ENCODE measurements around the gene MYO7B. TPM values are rescaled to one million over a fixed set of nuclear protein-coding genes. Genes with fewer than 3 reads are reported as not detected.

The MYO7B gene
- total RNA-seq, 1 donor from 2014 or later, result 1.3 TPM

DNA sequence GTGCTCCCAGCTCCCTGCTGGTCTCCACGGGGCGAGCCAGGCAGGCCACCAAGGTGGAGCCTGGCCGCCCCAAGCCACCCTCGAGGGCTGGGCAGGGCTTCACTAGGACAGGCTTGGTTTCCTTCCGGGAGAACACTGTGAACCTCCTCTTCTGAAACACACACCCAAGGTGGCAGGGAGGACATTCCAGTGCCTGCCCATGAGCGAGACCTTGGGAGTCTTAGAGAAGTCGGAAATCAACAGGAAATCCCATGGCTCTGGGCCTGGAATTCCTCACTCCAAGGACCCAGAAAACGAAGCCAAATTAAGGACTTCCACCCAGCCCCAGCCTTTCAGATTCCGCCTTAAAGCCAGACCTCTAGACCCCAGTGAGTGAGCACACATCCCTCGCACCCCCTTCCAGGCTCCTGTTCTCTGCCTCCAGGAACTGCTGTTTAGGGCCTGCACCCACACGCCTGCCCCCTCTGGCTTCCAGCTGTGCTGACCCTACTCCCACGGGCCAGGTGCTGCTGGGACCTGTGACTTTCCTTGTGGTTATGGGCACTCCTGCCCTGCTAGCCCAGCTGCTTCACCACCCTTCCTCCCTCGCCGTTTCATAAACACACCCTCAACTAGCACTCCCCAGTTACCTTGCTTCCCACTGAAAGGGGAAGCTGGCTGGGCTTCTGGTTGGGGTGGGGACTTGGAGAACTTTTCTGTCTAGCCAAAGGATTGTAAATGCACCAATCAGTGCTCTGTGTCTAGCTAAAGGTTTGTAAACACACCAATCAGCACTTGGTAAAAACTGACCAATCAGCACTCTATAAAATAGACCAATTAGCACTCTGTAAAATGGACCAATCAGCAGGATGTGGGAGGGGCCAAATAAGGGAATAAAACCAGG lies 124.2 kb downstream of the MYO7B start:
- peaks cover 41 to 55% of the 10 kb centered on the region in 2 donors for H3K4me1 ChIP-seq
- H3K9me3 ChIP-seq, result no peaks in the 10 kb centered on the region
- H3K36me3 ChIP-seq, result peaks cover 23 to 34% of the 10 kb centered on the region in 2 donors
- H3K4me3 ChIP-seq, result no peak overlapping the region
- intact Hi-C loops (cut with DNase I), result no loop called here
- H3K27ac ChIP-seq, result peak overlapping the region; percentile 73 to 82
- no peaks in the 10 kb centered on the region for H3K27me3 ChIP-seq
- TF ChIP-seq CTCF (IDR thresholded peaks at IDR 0.05), result no peak
- DNase-seq (ENCODE audit: low spot score in 2 of 2), result no peak

DNA sequence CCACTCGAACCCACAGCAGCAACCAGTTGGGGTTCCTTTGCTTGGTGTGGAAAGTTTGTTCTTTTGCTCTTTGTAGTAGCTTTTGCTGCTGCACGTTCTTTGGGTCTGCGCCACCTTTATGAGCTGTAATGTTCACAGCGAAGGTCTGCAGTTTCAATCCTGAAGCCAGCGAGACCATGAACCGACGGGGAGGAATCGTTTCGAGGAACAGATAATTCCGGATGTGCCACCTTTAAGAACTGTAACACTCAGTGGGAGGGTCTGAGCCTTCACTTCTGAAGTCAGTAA lies 124.8 kb downstream of the MYO7B start:
- no peaks in the 10 kb centered on the region for H3K27me3 ChIP-seq
- H3K4me1 ChIP-seq, result peaks cover 41 to 60% of the 10 kb centered on the region in 2 donors
- intact Hi-C loops (cut with DNase I), result no loop called here
- H3K27ac ChIP-seq, result peak overlapping the region; percentile 73 to 82
- H3K4me3 ChIP-seq, result no peak overlapping the region
- H3K9me3 ChIP-seq, result no peaks in the 10 kb centered on the region
- peaks cover 18 to 28% of the 10 kb centered on the region in 2 donors for H3K36me3 ChIP-seq
- DNase-seq (ENCODE audit: low spot score in 2 of 2), result no peak
- TF ChIP-seq CTCF (IDR thresholded peaks at IDR 0.05), result no peak

GRCh38 chr2:127661072-127661649 lies 125.7 kb downstream of the MYO7B start:
- intact Hi-C loops (cut with DNase I), result no loop called here
- Histone ChIP-seq H3K4me1 (peaks cover 43 to 68% of the 10 kb centered on the region in 2 donors), H3K9me3 (no peaks in the 10 kb centered on the region), H3K36me3 (peaks cover 10 to 19% of the 10 kb centered on the region in 2 donors), H3K27ac (peak overlapping the region; percentile 60 to 82), H3K4me3 (peak overlapping the region in 1 of 2 donors; percentile 2), H3K27me3 (no peaks in the 10 kb centered on the region)
- no peak for DNase-seq (ENCODE audit: low spot score in 2 of 2)
- no peak for TF ChIP-seq CTCF (IDR thresholded peaks at IDR 0.05)

DNA sequence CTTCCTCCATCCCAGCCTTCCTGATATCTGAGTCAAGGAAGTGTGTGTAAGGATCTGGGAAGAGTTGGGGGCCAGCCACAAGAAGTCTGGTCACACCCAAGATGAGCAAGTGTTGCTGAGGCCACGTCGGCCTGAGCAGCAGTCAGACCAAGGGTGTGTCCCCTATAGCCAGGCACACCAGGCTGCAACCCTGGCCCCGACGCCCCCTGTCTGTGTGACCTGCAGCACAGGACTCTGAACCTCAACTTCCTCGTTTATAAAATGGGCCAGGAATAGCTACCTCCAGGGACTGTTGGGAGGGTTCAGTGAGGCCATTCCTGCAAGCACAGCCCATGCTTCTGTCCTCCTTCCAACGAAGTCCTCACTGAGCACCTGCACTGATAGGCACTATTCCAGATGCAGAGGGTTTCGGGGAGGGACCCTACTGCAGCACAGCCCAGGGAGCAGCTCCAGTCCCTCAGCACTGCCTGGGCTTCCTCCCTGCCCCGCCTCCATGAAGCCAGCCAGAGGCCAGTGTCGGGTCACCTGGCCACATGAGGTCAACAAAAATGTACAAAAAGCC lies 126.5 kb downstream of the MYO7B start:
- H3K4me1 ChIP-seq, result peaks cover 43 to 76% of the 10 kb centered on the region in 2 donors
- H3K9me3 ChIP-seq, result no peaks in the 10 kb centered on the region
- no peak overlapping the region for H3K4me3 ChIP-seq
- H3K36me3 ChIP-seq, result peaks cover 4 to 12% of the 10 kb centered on the region in 2 donors
- intact Hi-C loops (cut with DNase I), result no loop called here
- no peaks in the 10 kb centered on the region for H3K27me3 ChIP-seq
- TF ChIP-seq CTCF (IDR thresholded peaks at IDR 0.05), result no peak
- H3K27ac ChIP-seq, result peak overlapping the region; percentile 60 to 82
- DNase-seq (ENCODE audit: low spot score in 2 of 2), result peak in 1 of 2 donors; percentile 72

DNA sequence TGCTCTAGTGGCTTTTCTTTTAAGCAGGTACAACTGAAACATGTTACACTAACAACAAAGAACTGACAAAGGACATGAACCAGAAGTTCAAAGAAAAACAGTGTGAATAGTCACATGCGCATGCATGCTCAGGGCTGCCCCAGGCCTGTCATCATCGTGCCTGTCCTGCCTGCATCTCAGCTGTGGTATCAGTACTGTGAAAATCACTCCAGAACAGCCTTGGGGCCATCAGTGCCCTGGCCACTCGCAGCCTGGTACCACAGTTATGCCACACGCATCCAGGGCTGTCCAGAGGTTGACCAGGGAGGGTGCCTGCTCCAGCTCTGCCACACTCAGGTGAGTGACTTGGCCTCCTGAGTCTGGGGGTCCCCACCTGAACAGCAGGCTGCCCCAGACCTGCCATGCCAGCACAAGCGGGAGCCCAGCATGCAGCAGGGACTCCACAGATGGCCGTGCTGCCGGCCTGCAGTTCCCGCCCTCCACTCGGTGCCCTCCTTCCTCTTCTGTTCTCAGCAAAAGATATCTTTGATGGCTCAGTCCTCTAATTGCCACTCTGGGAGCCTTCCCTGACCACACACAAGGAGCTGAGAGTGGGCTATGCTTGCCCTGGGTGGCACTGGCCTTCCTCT lies 127.6 kb downstream of the MYO7B start:
- Histone ChIP-seq H3K36me3 (peaks cover 0 to 3% of the 10 kb centered on the region in 2 donors), H3K4me1 (peaks cover 43 to 77% of the 10 kb centered on the region in 2 donors), H3K27ac (peak overlapping the region; percentile 58 to 73), H3K27me3 (no peaks in the 10 kb centered on the region), H3K4me3 (peak overlapping the region; percentile 3 to 60), H3K9me3 (no peaks in the 10 kb centered on the region)
- DNase-seq (ENCODE audit: low spot score in 2 of 2), result peak in 1 of 2 donors; percentile 62
- intact Hi-C loops (cut with DNase I), result no loop called here
- no peak for TF ChIP-seq CTCF (IDR thresholded peaks at IDR 0.05)
